ENCODE data around the gene SKOR2.

- TF ChIP-seq MAX (IDR thresholded peaks at IDR 0.05), result no peak
- no peak for TF ChIP-seq TAF1 (IDR thresholded peaks at IDR 0.05; ENCODE audit: low read depth)
- TF ChIP-seq EP300 (IDR thresholded peaks at IDR 0.05; ENCODE audit: borderline replicate concordance), result no peak
- no peak for TF ChIP-seq RAD21 (IDR thresholded peaks at IDR 0.05; ENCODE audit: low read depth)
- TF ChIP-seq FOXM1 (IDR thresholded peaks at IDR 0.05; ENCODE audit: borderline replicate concordance, low read depth), result no peak
- no peak for TF ChIP-seq EGR1 (IDR thresholded peaks at IDR 0.05)
- no peak for TF ChIP-seq ZBTB7A (IDR thresholded peaks at IDR 0.05; ENCODE audit: low read depth)
- TF ChIP-seq TEAD4 (IDR thresholded peaks at IDR 0.05), result no peak
- no peak for TF ChIP-seq USF1 (IDR thresholded peaks at IDR 0.05)
- TF ChIP-seq REST (IDR thresholded peaks at IDR 0.05; ENCODE audit: low read depth), result no peak
Observed at GRCh38 chr18:47262301-47263149, 11.1 kb upstream of the SKOR2 start.

All from Ishikawa (cell line).